Keratinocyte (primary cell): ENCODE data around the gene LMBR1. TPM values are rescaled to one million over a fixed set of nuclear protein-coding genes. Genes with fewer than 3 reads are reported as not detected.
"Not testable (repeated sequence)": the region's sequence is repeated elsewhere in the genome, so short reads cannot be mapped to it uniquely, and the experiment has no call there.

Experiments used
- DNase-seq: peaks from one replicate; pipeline ENCODE4 v3.0.0-alpha.2; 2011; ENCODE audit warnings: low read depth, missing footprints, low spot score
- FAIRE-seq: peaks from 2 replicates; lab custom pipeline; 2011; peaks lifted over from hg19 to GRCh38; lab: Jason Lieb, UNC
- H2AFZ ChIP-seq: 2 replicates; pipeline ENCODE4 v1.6.0; 2012; ENCODE audit warnings: low read length, control low read depth, inconsistent platforms; ENCODE audit not compliant: control insufficient read depth
- H3K27ac ChIP-seq: 2 replicates; pipeline ENCODE4 v1.5.1; 2011; ENCODE audit warnings: low read length; ENCODE audit not compliant: control insufficient read depth, insufficient read depth
- H3K27me3 ChIP-seq: 3 replicates; pipeline ENCODE4 v1.6.0; 2011; ENCODE audit warnings: low read length; ENCODE audit not compliant: control insufficient read depth, insufficient read depth; ENCODE audit errors: extremely low read depth
- H3K36me3 ChIP-seq, 2 experiments: 2 replicates in 1 of 2; 3 replicates in 1 of 2; pipeline ENCODE4 v1.5.1; 2011; ENCODE audit warnings: low read length in 2 of 2, mild to moderate bottlenecking in 1 of 2; ENCODE audit not compliant: control insufficient read depth in 2 of 2, insufficient read depth in 2 of 2; ENCODE audit errors: extremely low read depth in 1 of 2
- H3K4me1 ChIP-seq: 3 replicates; pipeline ENCODE4 v1.5.1; 2011; ENCODE audit warnings: low read length; ENCODE audit not compliant: control insufficient read depth, insufficient read depth; ENCODE audit errors: extremely low read depth
- H3K4me2 ChIP-seq: 3 replicates; pipeline ENCODE4 v1.6.0; 2011; ENCODE audit warnings: low read depth, low read length; ENCODE audit not compliant: control insufficient read depth, insufficient read depth; ENCODE audit errors: extremely low read depth
- H3K4me3 ChIP-seq, 3 experiments: fragments of 200-600 bp in 1 of 3; sonication (generic) in 1 of 3; 2 replicates in 2 of 3; 3 replicates in 1 of 3; pipeline ENCODE4 v1.5.1; 2011 to 2016; ENCODE audit warnings: low read length in 3 of 3, mild to moderate bottlenecking in 3 of 3, control low read depth in 2 of 3, inconsistent platforms in 1 of 3, low read depth in 1 of 3, mixed read lengths in 1 of 3, mixed run types in 1 of 3, moderate library complexity in 1 of 3; ENCODE audit not compliant: control insufficient read depth in 2 of 3, insufficient read depth in 2 of 3; ENCODE audit errors: extremely low read depth in 1 of 3
- H3K79me2 ChIP-seq: 2 replicates; pipeline ENCODE4 v1.6.0; 2012; ENCODE audit warnings: low read length; ENCODE audit not compliant: control insufficient read depth, insufficient read depth
- H3K9ac ChIP-seq: 3 replicates; pipeline ENCODE4 v1.6.0; 2011; ENCODE audit warnings: low read length; ENCODE audit not compliant: control insufficient read depth, insufficient read depth; ENCODE audit errors: extremely low read depth
- H3K9me1 ChIP-seq: 3 replicates; pipeline ENCODE4 v1.6.0; 2011; ENCODE audit warnings: low read length; ENCODE audit not compliant: control insufficient read depth, insufficient read depth; ENCODE audit errors: extremely low read depth
- H3K9me3 ChIP-seq: 2 replicates; pipeline ENCODE4 v1.5.1; 2012; ENCODE audit warnings: low read depth, low read length; ENCODE audit not compliant: control insufficient read depth
- H4K20me1 ChIP-seq: 3 replicates; pipeline ENCODE4 v1.6.0; 2011; ENCODE audit warnings: low read length; ENCODE audit not compliant: control insufficient read depth, insufficient read depth; ENCODE audit errors: extremely low read depth
- EZH2 ChIP-seq: IDR thresholded peaks from one replicate; pipeline ENCODE4 v1.6.1; 2012; ENCODE audit warnings: inconsistent platforms, mild to moderate bottlenecking, low read length, moderate library complexity
- dilution Hi-C: fragments of 300-500 bp; cut with MboI; formaldehyde crosslinking; loops from one replicate; pipeline ENCODE4 v1.7.0; 2020; ENCODE audit warnings: low sequenced_read_pairs; ENCODE audit not compliant: extremely low pct_ligation_motif_present
- polyA plus RNA-seq, 5 experiments: library from polyadenylated mRNA; depleted of rRNA in 3 of 5; stranded (reverse) in 3 of 5; stranded (forward) in 1 of 5; unstranded in 1 of 5; fragments of >200 nt; gene quantifications; 1 replicate in 1 of 5; 2 replicates in 3 of 5; 3 replicates in 1 of 5; pipeline versions ENCODE4 v1.2.1 to v1.2.3, GENCODE V29; 2011 to 2012; ENCODE audit warnings: missing spikeins in 2 of 5, low read depth in 1 of 5, low replicate concordance in 1 of 5
- TF ChIP-seq, protein P1 (sequence below), 3 experiments: IDR thresholded peaks in 1 of 3; conservative IDR thresholded peaks in 1 of 3; optimal IDR thresholded peaks in 1 of 3; 2 replicates in 2 of 3; 3 replicates in 1 of 3; pipeline versions ENCODE3 to v1.5.1; 2011; ENCODE audit warnings: low read length in 3 of 3, mild to moderate bottlenecking in 3 of 3, moderate library complexity in 2 of 3, control low read depth in 1 of 3, inconsistent platforms in 1 of 3; ENCODE audit not compliant: insufficient read depth in 2 of 3; ENCODE audit errors: extremely low read depth in 1 of 3

The LMBR1 gene
- polyA plus RNA-seq, 1 donor (not counting 4 experiments of a cell fraction or from before 2014, with no cell fraction given): 30.2 TPM

DNA sequence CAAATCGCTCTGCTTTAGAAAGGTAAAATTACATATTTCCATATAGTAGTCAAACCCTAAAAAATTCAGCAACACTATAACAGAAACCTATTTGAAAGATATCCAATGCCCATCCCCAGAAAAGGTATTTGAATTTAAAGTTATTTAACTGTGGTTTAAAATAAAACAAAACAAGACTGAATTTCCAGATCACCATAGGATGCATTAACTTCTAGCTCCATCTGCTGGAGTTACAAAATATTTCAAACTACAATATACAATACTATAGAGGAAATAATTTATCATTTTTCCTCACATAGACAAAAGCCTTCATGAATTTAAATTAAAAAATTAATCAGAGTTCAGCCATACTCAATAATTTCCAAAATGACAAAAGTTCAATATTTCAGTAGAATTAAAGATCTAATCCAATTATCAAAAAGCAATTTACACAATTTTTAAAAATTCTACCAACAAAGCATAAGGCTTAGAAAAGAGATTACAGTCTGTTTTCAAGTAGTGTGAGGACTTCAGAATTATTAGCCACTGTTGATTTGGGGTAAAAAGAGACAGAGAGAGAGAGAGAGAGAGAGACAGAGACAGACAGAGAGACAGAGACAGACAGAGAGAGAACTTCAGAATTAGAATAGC is 75.9 kb downstream of the LMBR1 start:
- Histone ChIP-seq H3K9ac (no peak overlapping the region), H3K27ac (no peak overlapping the region), H3K27me3 (no peaks in the 10 kb centered on the region), H3K4me2 (no peak overlapping the region), H3K4me1 (no peaks in the 10 kb centered on the region), H3K36me3 (peaks cover 0 to 2% of the 10 kb centered on the region in 2 experiments), H4K20me1 (no peaks in the 10 kb centered on the region), H2AFZ (no peak overlapping the region), H3K4me3 (no peak overlapping the region), H3K9me3 (no peaks in the 10 kb centered on the region), H3K79me2 (no peaks in the 10 kb centered on the region), H3K9me1 (no peaks in the 10 kb centered on the region)
- DNase-seq: no peak
- FAIRE-seq: no peak
- dilution Hi-C loops: no loop called here
- TF ChIP-seq, protein P1, sequence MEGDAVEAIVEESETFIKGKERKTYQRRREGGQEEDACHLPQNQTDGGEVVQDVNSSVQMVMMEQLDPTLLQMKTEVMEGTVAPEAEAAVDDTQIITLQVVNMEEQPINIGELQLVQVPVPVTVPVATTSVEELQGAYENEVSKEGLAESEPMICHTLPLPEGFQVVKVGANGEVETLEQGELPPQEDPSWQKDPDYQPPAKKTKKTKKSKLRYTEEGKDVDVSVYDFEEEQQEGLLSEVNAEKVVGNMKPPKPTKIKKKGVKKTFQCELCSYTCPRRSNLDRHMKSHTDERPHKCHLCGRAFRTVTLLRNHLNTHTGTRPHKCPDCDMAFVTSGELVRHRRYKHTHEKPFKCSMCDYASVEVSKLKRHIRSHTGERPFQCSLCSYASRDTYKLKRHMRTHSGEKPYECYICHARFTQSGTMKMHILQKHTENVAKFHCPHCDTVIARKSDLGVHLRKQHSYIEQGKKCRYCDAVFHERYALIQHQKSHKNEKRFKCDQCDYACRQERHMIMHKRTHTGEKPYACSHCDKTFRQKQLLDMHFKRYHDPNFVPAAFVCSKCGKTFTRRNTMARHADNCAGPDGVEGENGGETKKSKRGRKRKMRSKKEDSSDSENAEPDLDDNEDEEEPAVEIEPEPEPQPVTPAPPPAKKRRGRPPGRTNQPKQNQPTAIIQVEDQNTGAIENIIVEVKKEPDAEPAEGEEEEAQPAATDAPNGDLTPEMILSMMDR (optimal IDR thresholded peaks at IDR 0.05 in 1 of 3, IDR thresholded peaks at IDR 0.05 in 1 of 3, conservative IDR thresholded peaks at IDR 0.05 in 1 of 3; ENCODE audit: extremely low read depth in 1 of 3, insufficient read depth in 2 of 3, low read length in 3 of 3): peak in 2 of 3 experiments; percentile 7 to 22
- no peak for TF ChIP-seq EZH2

DNA sequence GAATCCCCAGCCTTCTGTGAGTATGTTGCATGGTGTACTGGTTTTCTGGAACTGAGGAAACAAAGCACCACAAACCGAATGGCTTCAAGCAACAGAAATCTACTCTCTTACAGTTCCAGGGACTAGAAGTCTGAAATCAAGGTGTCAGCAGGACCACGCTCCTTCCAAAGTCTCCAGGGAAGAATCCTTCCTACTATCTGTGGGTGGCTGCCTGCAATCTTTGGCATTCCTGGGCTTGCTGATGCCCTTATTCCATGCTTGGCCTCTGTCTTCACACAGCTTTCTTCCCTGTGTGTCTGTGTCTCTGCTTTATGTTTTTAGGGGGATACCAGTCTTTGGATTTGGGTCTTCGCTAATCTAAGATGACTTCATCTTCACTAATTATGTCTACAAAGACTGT is 81.3 kb downstream of the LMBR1 start:
- no peaks in the 10 kb centered on the region for H3K79me2 ChIP-seq
- H3K4me2 ChIP-seq: no peak overlapping the region
- dilution Hi-C loops: no loop called here
- H3K9me1 ChIP-seq: no peaks in the 10 kb centered on the region
- no peak overlapping the region for H3K4me3 ChIP-seq
- H3K27me3 ChIP-seq: no peaks in the 10 kb centered on the region
- H3K4me1 ChIP-seq: no peaks in the 10 kb centered on the region
- FAIRE-seq (no peak), DNase-seq (no peak)
- H3K27ac ChIP-seq: no peak overlapping the region
- no peaks in the 10 kb centered on the region for H4K20me1 ChIP-seq
- H3K9ac ChIP-seq: no peak overlapping the region
- no peak overlapping the region for H2AFZ ChIP-seq
- no peaks in the 10 kb centered on the region for H3K9me3 ChIP-seq
- H3K36me3 ChIP-seq: peaks cover 0 to 2% of the 10 kb centered on the region in 2 experiments
- TF ChIP-seq, protein P1 (optimal IDR thresholded peaks at IDR 0.05 in 1 of 3, IDR thresholded peaks at IDR 0.05 in 1 of 3, conservative IDR thresholded peaks at IDR 0.05 in 1 of 3; ENCODE audit: extremely low read depth in 1 of 3, insufficient read depth in 2 of 3, low read length in 3 of 3): no peak
- TF ChIP-seq EZH2: no peak

DNA sequence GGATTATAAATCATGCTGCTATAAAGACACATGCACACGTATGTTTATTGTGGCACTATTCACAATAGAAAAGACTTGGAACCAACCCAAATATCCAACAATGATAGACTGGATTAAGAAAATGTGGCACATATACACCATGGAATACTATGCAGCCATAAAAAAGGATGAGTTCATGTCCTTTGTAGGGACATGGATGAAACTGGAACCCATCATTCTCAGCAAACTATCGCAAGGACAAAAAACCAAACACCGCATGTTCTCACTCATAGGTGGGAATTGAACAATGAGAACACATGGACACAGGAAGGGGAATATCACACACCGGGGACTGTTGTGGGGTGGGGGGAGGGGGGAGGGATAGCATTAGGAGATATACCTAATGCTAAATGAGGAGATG is 89.3 kb downstream of the LMBR1 start:
- H3K79me2 ChIP-seq, dilution Hi-C loops, DNase-seq, H3K27me3 ChIP-seq, H3K36me3 ChIP-seq, FAIRE-seq, H3K9me1 ChIP-seq, H3K9me3 ChIP-seq, H3K4me1 ChIP-seq, H3K4me2 ChIP-seq, H2AFZ ChIP-seq, H3K4me3 ChIP-seq, H3K27ac ChIP-seq, H3K9ac ChIP-seq, H4K20me1 ChIP-seq: not testable (repeated sequence)
